H9 (cell line): ENCODE results near the gene OOSP4A. TPM values are rescaled to one million over a fixed set of nuclear protein-coding genes. Genes with fewer than 3 reads are reported as not detected.

Source experiments
- DNase-seq: peaks from one replicate; pipeline ENCODE4 v3.0.0-alpha.2; 2017
- H2AFZ ChIP-seq: one replicate; pipeline ENCODE4 v1.6.1; 2013; ENCODE audit warnings: mild to moderate bottlenecking, low read length, control low read depth, moderate library complexity
- H2AK5ac ChIP-seq: 2 replicates; pipeline ENCODE4 v1.6.1; 2013; ENCODE audit warnings: low read length, control low read depth, mixed read lengths; ENCODE audit not compliant: insufficient read length
- H2BK120ac ChIP-seq: one replicate; pipeline ENCODE4 v1.6.1; 2013; ENCODE audit warnings: low read depth, mild to moderate bottlenecking, low read length, control low read depth, inconsistent platforms; ENCODE audit not compliant: poor library complexity, severe bottlenecking
- H2BK12ac ChIP-seq: 2 replicates; pipeline ENCODE4 v1.6.1; 2013; ENCODE audit warnings: low read length, control low read depth, mixed read lengths, low read depth; ENCODE audit not compliant: insufficient read length
- H2BK15ac ChIP-seq: 2 replicates; pipeline ENCODE4 v1.6.1; 2013; ENCODE audit warnings: low read depth, low read length, control low read depth
- H2BK20ac ChIP-seq: one replicate; pipeline ENCODE4 v1.6.1; 2013; ENCODE audit warnings: low read depth, mild to moderate bottlenecking, low read length, control low read depth, inconsistent platforms; ENCODE audit not compliant: poor library complexity, severe bottlenecking
- H2BK5ac ChIP-seq: 2 replicates; pipeline ENCODE4 v1.6.1; 2013; ENCODE audit warnings: low read length, control low read depth, mixed read lengths; ENCODE audit not compliant: insufficient read length
- H3K14ac ChIP-seq: 2 replicates; pipeline ENCODE4 v1.6.1; 2013; ENCODE audit warnings: low read length, control low read depth; ENCODE audit not compliant: insufficient read depth
- H3K18ac ChIP-seq: 2 replicates; pipeline ENCODE4 v1.6.1; 2013; ENCODE audit warnings: low read depth, mild to moderate bottlenecking, mixed read lengths, low read length, control low read depth; ENCODE audit not compliant: insufficient read length
- H3K23ac ChIP-seq: 2 replicates; pipeline ENCODE4 v1.6.1; 2013; ENCODE audit warnings: low read length, control low read depth, mixed read lengths, low read depth; ENCODE audit not compliant: insufficient read length
- H3K23me2 ChIP-seq: 2 replicates; pipeline ENCODE4 v1.6.1; 2013; ENCODE audit warnings: low read depth, mild to moderate bottlenecking, mixed read lengths, low read length, control low read depth; ENCODE audit not compliant: insufficient read length, poor library complexity, severe bottlenecking
- H3K27ac ChIP-seq: 2 replicates; pipeline ENCODE4 v1.5.1; 2013; ENCODE audit warnings: low read length, control low read depth, mixed read lengths, low read depth; ENCODE audit not compliant: insufficient read length
- H3K27me3 ChIP-seq: 2 replicates; pipeline ENCODE4 v1.6.1; 2013; ENCODE audit warnings: low read length, control low read depth, inconsistent platforms; ENCODE audit not compliant: insufficient read depth
- H3K4ac ChIP-seq: 2 replicates; pipeline ENCODE4 v1.6.1; 2013; ENCODE audit warnings: low read depth, mild to moderate bottlenecking, control low read depth, inconsistent platforms, low read length, moderate library complexity
- H3K4me1 ChIP-seq: 2 replicates; pipeline ENCODE4 v1.6.1; 2013; ENCODE audit warnings: low read length, control low read depth, inconsistent platforms; ENCODE audit not compliant: insufficient read depth
- H3K4me2 ChIP-seq: 2 replicates; pipeline ENCODE4 v1.6.1; 2013; ENCODE audit warnings: low read length, control low read depth, mixed read lengths; ENCODE audit not compliant: insufficient read length, insufficient read depth
- H3K56ac ChIP-seq: 2 replicates; pipeline ENCODE4 v1.6.1; 2013; ENCODE audit warnings: low read depth, mild to moderate bottlenecking, mixed read lengths, low read length, control low read depth; ENCODE audit not compliant: insufficient read length
- H3K79me1 ChIP-seq: 2 replicates; pipeline ENCODE4 v1.6.1; 2013; ENCODE audit warnings: low read depth, mild to moderate bottlenecking, moderate library complexity, low read length, control low read depth, inconsistent platforms; ENCODE audit not compliant: insufficient read depth, poor library complexity, severe bottlenecking
- H3K79me2 ChIP-seq: 2 replicates; pipeline ENCODE4 v1.6.1; 2013; ENCODE audit warnings: low read length, control low read depth, inconsistent platforms; ENCODE audit not compliant: insufficient read depth
- H3K9ac ChIP-seq: 2 replicates; pipeline ENCODE4 v1.6.1; 2013; ENCODE audit warnings: low read length, control low read depth, mixed read lengths; ENCODE audit not compliant: insufficient read length; ENCODE audit errors: extremely low read depth
- H3K9me3 ChIP-seq: one replicate; pipeline ENCODE4 v1.6.1; 2013; ENCODE audit warnings: low read depth, low read length, inconsistent platforms; ENCODE audit not compliant: control insufficient read depth
- H3T11ph ChIP-seq: one replicate; pipeline ENCODE4 v1.6.1; 2013; ENCODE audit warnings: mild to moderate bottlenecking, low read length, control low read depth, inconsistent platforms
- H4K20me1 ChIP-seq: one replicate; pipeline ENCODE4 v1.6.1; 2013; ENCODE audit not compliant: control insufficient read depth, insufficient read length, insufficient read depth
- H4K5ac ChIP-seq: 2 replicates; pipeline ENCODE4 v1.6.1; 2013; ENCODE audit warnings: low read depth, mild to moderate bottlenecking, mixed read lengths, low read length, control low read depth; ENCODE audit not compliant: insufficient read length
- H4K8ac ChIP-seq: replicated peaks from 2 replicates; pipeline ENCODE4 v1.6.1; 2013; ENCODE audit warnings: low read length, control low read depth, mixed read lengths, low read depth; ENCODE audit not compliant: insufficient read length
- H4K91ac ChIP-seq: 2 replicates; pipeline ENCODE4 v1.6.1; 2013; ENCODE audit warnings: low read depth, mild to moderate bottlenecking, moderate library complexity, mixed read lengths, low read length, control low read depth; ENCODE audit not compliant: insufficient read length
- H3K27ac Mint-ChIP-seq, 3 experiments: 2 replicates in 2 of 3; 3 replicates in 1 of 3; pipeline ENCODE4 v1.8.0; 2020 to 2021; ENCODE audit warnings: mixed read lengths in 3 of 3, mild to moderate bottlenecking in 1 of 3, moderate library complexity in 1 of 3
- H3K27me3 Mint-ChIP-seq: 2 replicates; pipeline ENCODE4 v1.8.0; 2021; ENCODE audit warnings: low read depth, mild to moderate bottlenecking, moderate library complexity, mixed read lengths
- H3K36me3 Mint-ChIP-seq, 3 experiments: 2 replicates in 2 of 3; 3 replicates in 1 of 3; pipeline ENCODE4 v1.8.0; 2020 to 2021; ENCODE audit warnings: low read depth in 3 of 3, mixed read lengths in 3 of 3; ENCODE audit not compliant: insufficient read depth in 1 of 3
- H3K4me1 Mint-ChIP-seq, 2 experiments: 2 replicates each; pipeline ENCODE4 v1.8.0; 2020; ENCODE audit warnings: mixed read lengths in 2 of 2
- H3K4me3 Mint-ChIP-seq, 2 experiments: 2 replicates in 1 of 2; 3 replicates in 1 of 2; pipeline ENCODE4 v1.8.0; 2020 to 2021; ENCODE audit warnings: mild to moderate bottlenecking in 2 of 2, mixed read lengths in 2 of 2, moderate library complexity in 1 of 2
- H3K9me3 Mint-ChIP-seq, 2 experiments: 2 replicates in 1 of 2; 3 replicates in 1 of 2; pipeline ENCODE4 v1.8.0; 2020; ENCODE audit warnings: mild to moderate bottlenecking in 2 of 2, mixed read lengths in 2 of 2, moderate library complexity in 1 of 2
- CTCF ChIP-seq: fragments of 200-600 bp; sonication (generic); conservative IDR thresholded peaks from 3 replicates; pipeline ENCODE4 v1.8.0; 2021; ENCODE audit warnings: antibody characterized with exemption, mild to moderate bottlenecking
- WGBS: extraction: QIAGEN DNeasy Blood & Tissue Kit; methylation state at CpG from one replicate; pipeline ENCODE4 v1.1.7; 2013; ENCODE audit warnings: missing lambda C conversion rate, low lambda C conversion rate, mixed read lengths; ENCODE audit not compliant: insufficient read length; ENCODE audit errors: extremely low coverage; 5-methylcytosine and 5-hydroxymethylcytosine counted together
- total RNA-seq: library from RNA; stranded (reverse); gene quantifications from 2 replicates; pipeline ENCODE4 v1.2.1, GENCODE V29; 2021

Gene OOSP4A
- total RNA-seq, 1 experiment from 2014 or later = not detected

DNA sequence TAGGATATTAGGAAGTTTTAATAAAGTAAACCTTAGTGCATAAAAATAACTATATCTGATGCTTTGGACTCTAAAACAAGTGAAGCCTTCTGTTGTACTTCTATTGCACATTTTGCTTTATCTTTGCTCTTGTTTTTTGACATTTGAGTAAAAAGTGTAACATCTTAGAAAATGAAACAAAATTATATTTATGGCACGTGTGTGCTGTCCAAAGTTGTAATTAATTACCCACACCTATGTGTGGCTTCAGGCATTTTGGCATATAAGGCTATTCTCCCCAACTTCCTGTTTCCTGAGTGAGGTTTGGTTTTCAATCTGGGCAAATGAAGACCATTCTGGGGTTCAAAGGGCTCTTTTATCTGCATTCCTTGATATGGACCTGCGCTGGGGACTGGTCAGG is 25.7 kb upstream of the OOSP4A start, which contains the start of gene OOSP1:
Gene OOSP1, plus strand, starts transcription at position 301 of the 400 bp plus-strand sequence. Its CDS starts 23 bp downstream, at position 324.
- no CpG with 5 or more reads among the region's 2 CpGs for WGBS
- Mint-ChIP-seq H3K4me3 (no peak within 1 kb of the TSS), H3K27ac (peak within 1 kb of the TSS in 1 of 3 experiments; percentile 60; a peak in 1 of 7 replicates), H3K9me3 (no peaks in the 10 kb centered on the region; a peak in 1 of 5 replicates), H3K36me3 (no peaks in the 10 kb centered on the region; a peak in 1 of 7 replicates), H3K27me3 (no peaks in the 10 kb centered on the region; the same call in 1 of the 2 replicates), H3K4me1 (0 out of 4 replicates have a peak, but pooled peaks cover 0 to 2% of the 10 kb centered on the region in 2 experiments)
- Histone ChIP-seq H3K27ac (no peak within 1 kb of the TSS), H3K14ac (no peak within 1 kb of the TSS), H3K23me2 (no peaks in the 10 kb centered on the region), H3K56ac (no peak within 1 kb of the TSS), H3K23ac (no peak within 1 kb of the TSS), H2BK15ac (no peak within 1 kb of the TSS), H3K27me3 (no peaks in the 10 kb centered on the region), H3T11ph (no peak within 1 kb of the TSS), H3K9me3 (no peaks in the 10 kb centered on the region), H2AK5ac (no peak within 1 kb of the TSS), H3K9ac (no peak within 1 kb of the TSS), H2BK20ac (no peak within 1 kb of the TSS), H2BK120ac (no peak within 1 kb of the TSS), H2BK5ac (no peak within 1 kb of the TSS), H3K79me2 (no peaks in the 10 kb centered on the region), H4K5ac (no peak within 1 kb of the TSS), H3K18ac (no peak within 1 kb of the TSS), H3K4me2 (no peak within 1 kb of the TSS), H2AFZ (no peak within 1 kb of the TSS), H3K4me1 (no peaks in the 10 kb centered on the region), H3K79me1 (no peaks in the 10 kb centered on the region), H4K20me1 (no peaks in the 10 kb centered on the region), H2BK12ac (no peak within 1 kb of the TSS), H4K91ac (no peak within 1 kb of the TSS), H3K4ac (no peak within 1 kb of the TSS), H4K8ac (no peak within 1 kb of the TSS)
- DNase-seq = no peak
- TF ChIP-seq CTCF = no peak
